Hypothalamus (tissue), 51 donors: ENCODE data around the gene SIRPA.

Source experiments
- DNase-seq, 51 donors: peaks; one replicate each; lab custom pipeline; 2025; lab: John Stamatoyannopoulos, UW

SIRPA gene

GRCh38 chr20:1885940-1886693, 9.1 kb upstream of the SIRPA start:
- DNase-seq, result no peak

GRCh38 chr20:1887321-1887720, 7.9 kb upstream of the SIRPA start:
- no peak for DNase-seq

- DNase-seq, result no peak
These were observed 7.5 kb upstream of the SIRPA start for GRCh38 chr20:1887756-1888155.

- no peak for DNase-seq
These were observed 6.3 kb upstream of the SIRPA start for GRCh38 chr20:1888796-1889463.

GRCh38 chr20:1890469-1891262, 4.5 kb upstream of the SIRPA start:
- peak in 31 of 51 donors; percentile 19 to 79 (median 61) for DNase-seq

- no peak for DNase-seq
These were observed 3.7 kb upstream of the SIRPA start for GRCh38 chr20:1891263-1892118.

- no peak for DNase-seq
These were observed 3.2 kb upstream of the SIRPA start for GRCh38 chr20:1892119-1892385.

- peak in 21 of 51 donors; percentile 30 to 70 (median 55) for DNase-seq
These were observed 1.3 kb upstream of the SIRPA start for GRCh38 chr20:1893721-1894470.

GRCh38 chr20:1894471-1894950, 696 bp upstream of the SIRPA start:
- peak in 30 of 51 donors; percentile 45 to 89 (median 74) for DNase-seq

- DNase-seq, result peak in 10 of 51 donors; percentile 31 to 84 (median 57)
These were observed 672 bp downstream of the SIRPA start for GRCh38 chr20:1895674-1896483.

- peak in 2 of 51 donors; percentile 26 to 59 for DNase-seq
These were observed 1.5 kb downstream of the SIRPA start for GRCh38 chr20:1896484-1897258.

- peak in 17 of 51 donors; percentile 19 to 73 (median 36) for DNase-seq
These were observed 2.3 kb downstream of the SIRPA start for GRCh38 chr20:1897541-1897940.

- DNase-seq, result no peak
These were observed 2.8 kb downstream of the SIRPA start for GRCh38 chr20:1897965-1898464.

GRCh38 chr20:1898482-1899240, 3.5 kb downstream of the SIRPA start:
- no peak for DNase-seq

GRCh38 chr20:1899241-1899525, 4.0 kb downstream of the SIRPA start:
- no peak for DNase-seq

- peak in 36 of 51 donors; percentile 19 to 85 (median 63) for DNase-seq
These were observed 5.2 kb downstream of the SIRPA start for GRCh38 chr20:1900321-1900801.

- peak in 1 of 51 donors; percentile 26 for DNase-seq
These were observed 6.5 kb downstream of the SIRPA start for GRCh38 chr20:1901704-1902103.
